GM03348 (cell line): Measurements from ENCODE around the gene PIK3CG.
A peak's percentile ranks its signal among the peaks of the same experiment; 100 is the strongest.
"Not testable (repeated sequence)": the region's sequence is repeated elsewhere in the genome, so short reads cannot be mapped to it uniquely, and the experiment has no call there.

Experiments
- DNase-seq: peaks from one replicate; pipeline ENCODE4 v3.0.0; 2012; ENCODE audit warnings: low spot score

Gene PIK3CG

GRCh38 chr7:106938803-106939202, 73.7 kb downstream of the PIK3CG start:
- no peak for DNase-seq

GRCh38 chr7:106944035-106944665, 79.1 kb downstream of the PIK3CG start:
- no peak for DNase-seq

GRCh38 chr7:106947244-106947728, 82.2 kb downstream of the PIK3CG start:
- peak; percentile 70 for DNase-seq

GRCh38 chr7:106952001-106952657, 87.0 kb downstream of the PIK3CG start:
- no peak for DNase-seq

- no peak for DNase-seq
These were observed 87.7 kb downstream of the PIK3CG start for GRCh38 chr7:106952658-106953231.

- DNase-seq: no peak
These were observed 89.8 kb downstream of the PIK3CG start for GRCh38 chr7:106954840-106955239.

GRCh38 chr7:106955857-106956256, 90.8 kb downstream of the PIK3CG start:
- not testable (repeated sequence) for DNase-seq
